ENCODE data around the gene SYT4. TPM values are rescaled to one million over a fixed set of nuclear protein-coding genes. Genes with fewer than 3 reads are reported as not detected.
"Not testable (repeated sequence)": the region's sequence is repeated elsewhere in the genome, so short reads cannot be mapped to it uniquely, and the experiment has no call there.

The SYT4 gene
- polyA plus RNA-seq (2013, experiment 1 of 2): 2.0 TPM
- polyA plus RNA-seq (2013, experiment 2 of 2): 2.5 TPM

GRCh38 chr18:43277164-43277600, at the start of gene SYT4:
Gene SYT4 (minus strand): TSS chr18:43277490. CDS start chr18:43277281, 209 bp downstream.
- no peaks in the 10 kb centered on the region for H3K36me3 ChIP-seq (ENCODE audit: control insufficient read depth, insufficient read depth, low read length)
- H3K27ac ChIP-seq (ENCODE audit: low read depth, low read length, severe bottlenecking): no peak within 1 kb of the TSS
- no peak within 1 kb of the TSS for H3K4me3 ChIP-seq (ENCODE audit: extremely low read depth, insufficient read depth, low read length, poor library complexity, severe bottlenecking)
- no peaks in the 10 kb centered on the region for H3K9me3 ChIP-seq (ENCODE audit: control insufficient read depth, low read length)
- WGBS, 2 experiments (ENCODE audit: insufficient coverage in 2 of 2): 0 to 6% methylated on average over 14 to 20 of the region's 20 CpGs
- no peaks in the 10 kb centered on the region for H3K4me1 ChIP-seq (ENCODE audit: control insufficient read depth, insufficient read depth, low read length, poor library complexity, severe bottlenecking)

- no peak overlapping the region for H3K27ac ChIP-seq (ENCODE audit: low read depth, low read length, severe bottlenecking)
- no peaks in the 10 kb centered on the region for H3K36me3 ChIP-seq (ENCODE audit: control insufficient read depth, insufficient read depth, low read length)
- H3K4me1 ChIP-seq (ENCODE audit: control insufficient read depth, insufficient read depth, low read length, poor library complexity, severe bottlenecking): no peaks in the 10 kb centered on the region
- no peaks in the 10 kb centered on the region for H3K9me3 ChIP-seq (ENCODE audit: control insufficient read depth, low read length)
- 90 to 100% methylated on average over 1 of the region's 1 CpG for WGBS, 2 experiments (ENCODE audit: insufficient coverage in 2 of 2)
- no peak overlapping the region for H3K4me3 ChIP-seq (ENCODE audit: extremely low read depth, insufficient read depth, low read length, poor library complexity, severe bottlenecking)
These were observed 44.8 kb upstream of the SYT4 start for GRCh38 chr18:43322132-43322531.

- H3K4me1 ChIP-seq (ENCODE audit: control insufficient read depth, insufficient read depth, low read length, poor library complexity, severe bottlenecking): no peaks in the 10 kb centered on the region
- no peak overlapping the region for H3K27ac ChIP-seq (ENCODE audit: low read depth, low read length, severe bottlenecking)
- H3K36me3 ChIP-seq (ENCODE audit: control insufficient read depth, insufficient read depth, low read length): no peaks in the 10 kb centered on the region
- no CpG with 5 or more reads among the region's 3 CpGs for WGBS, 2 experiments (ENCODE audit: insufficient coverage in 2 of 2)
- H3K9me3 ChIP-seq (ENCODE audit: control insufficient read depth, low read length): no peaks in the 10 kb centered on the region
- no peak overlapping the region for H3K4me3 ChIP-seq (ENCODE audit: extremely low read depth, insufficient read depth, low read length, poor library complexity, severe bottlenecking)
These were observed 37.7 kb upstream of the SYT4 start for GRCh38 chr18:43314941-43315340.

- Histone ChIP-seq H3K27ac (ENCODE audit: low read depth, low read length, severe bottlenecking) (no peak overlapping the region), H3K9me3 (ENCODE audit: control insufficient read depth, low read length) (no peaks in the 10 kb centered on the region)
- WGBS, 2 experiments (ENCODE audit: insufficient coverage in 2 of 2): no CpG with 5 or more reads among the region's 1 CpG
These were observed 35.6 kb upstream of the SYT4 start for GRCh38 chr18:43312891-43313290.

GRCh38 chr18:43310239-43310638, 32.9 kb upstream of the SYT4 start:
- WGBS, 2 experiments (ENCODE audit: insufficient coverage in 2 of 2): 80% methylated on average over 1 of the region's 1 CpG; no CpG with 5 or more reads in 1 of the 2 experiments
- Histone ChIP-seq H3K4me3 (ENCODE audit: extremely low read depth, insufficient read depth, low read length, poor library complexity, severe bottlenecking) (no peak overlapping the region), H3K9me3 (ENCODE audit: control insufficient read depth, low read length) (no peaks in the 10 kb centered on the region), H3K4me1 (ENCODE audit: control insufficient read depth, insufficient read depth, low read length, poor library complexity, severe bottlenecking) (no peaks in the 10 kb centered on the region), H3K27ac (ENCODE audit: low read depth, low read length, severe bottlenecking) (no peak overlapping the region), H3K36me3 (ENCODE audit: control insufficient read depth, insufficient read depth, low read length) (no peaks in the 10 kb centered on the region)

More at GRCh38 chr18:43312891-43313290, 35.6 kb upstream of the SYT4 start:
- Histone ChIP-seq H3K4me1 (ENCODE audit: control insufficient read depth, insufficient read depth, low read length, poor library complexity, severe bottlenecking) (no peaks in the 10 kb centered on the region), H3K4me3 (ENCODE audit: extremely low read depth, insufficient read depth, low read length, poor library complexity, severe bottlenecking) (no peak overlapping the region), H3K36me3 (ENCODE audit: control insufficient read depth, insufficient read depth, low read length) (no peaks in the 10 kb centered on the region)

GRCh38 chr18:43303376-43303775, 26.1 kb upstream of the SYT4 start:
- H3K9me3 ChIP-seq (ENCODE audit: control insufficient read depth, low read length): no peaks in the 10 kb centered on the region
- no peaks in the 10 kb centered on the region for H3K4me1 ChIP-seq (ENCODE audit: control insufficient read depth, insufficient read depth, low read length, poor library complexity, severe bottlenecking)
- no peaks in the 10 kb centered on the region for H3K36me3 ChIP-seq (ENCODE audit: control insufficient read depth, insufficient read depth, low read length)
- H3K4me3 ChIP-seq (ENCODE audit: extremely low read depth, insufficient read depth, low read length, poor library complexity, severe bottlenecking): no peak overlapping the region
- no peak overlapping the region for H3K27ac ChIP-seq (ENCODE audit: low read depth, low read length, severe bottlenecking)
- WGBS, 2 experiments (ENCODE audit: insufficient coverage in 2 of 2): no CpG with 5 or more reads among the region's 2 CpGs

- not testable (repeated sequence) for H3K4me1 ChIP-seq (ENCODE audit: control insufficient read depth, insufficient read depth, low read length, poor library complexity, severe bottlenecking); H3K36me3 ChIP-seq (ENCODE audit: control insufficient read depth, insufficient read depth, low read length); H3K9me3 ChIP-seq (ENCODE audit: control insufficient read depth, low read length); H3K27ac ChIP-seq (ENCODE audit: low read depth, low read length, severe bottlenecking); H3K4me3 ChIP-seq (ENCODE audit: extremely low read depth, insufficient read depth, low read length, poor library complexity, severe bottlenecking)
- 87 to 98% methylated on average over 4 to 8 of the region's 11 CpGs for WGBS, 2 experiments (ENCODE audit: insufficient coverage in 2 of 2)
These were observed 8.9 kb upstream of the SYT4 start for GRCh38 chr18:43286187-43286586.

- 94 to 96% methylated on average over 14 of the region's 16 CpGs for WGBS, 2 experiments (ENCODE audit: insufficient coverage in 2 of 2)
- no peak overlapping the region for H3K4me3 ChIP-seq (ENCODE audit: extremely low read depth, insufficient read depth, low read length, poor library complexity, severe bottlenecking)
- no peak overlapping the region for H3K27ac ChIP-seq (ENCODE audit: low read depth, low read length, severe bottlenecking)
- no peaks in the 10 kb centered on the region for H3K4me1 ChIP-seq (ENCODE audit: control insufficient read depth, insufficient read depth, low read length, poor library complexity, severe bottlenecking)
- H3K9me3 ChIP-seq (ENCODE audit: control insufficient read depth, low read length): no peaks in the 10 kb centered on the region
- H3K36me3 ChIP-seq (ENCODE audit: control insufficient read depth, insufficient read depth, low read length): no peaks in the 10 kb centered on the region
These were observed 6.0 kb upstream of the SYT4 start for GRCh38 chr18:43283299-43283698.

- no peaks in the 10 kb centered on the region for H3K36me3 ChIP-seq (ENCODE audit: control insufficient read depth, insufficient read depth, low read length)
- no peak overlapping the region for H3K4me3 ChIP-seq (ENCODE audit: extremely low read depth, insufficient read depth, low read length, poor library complexity, severe bottlenecking)
- H3K27ac ChIP-seq (ENCODE audit: low read depth, low read length, severe bottlenecking): no peak overlapping the region
- WGBS, 2 experiments (ENCODE audit: insufficient coverage in 2 of 2): 40% methylated on average over 2 of the region's 6 CpGs; no CpG with 5 or more reads in 1 of the 2 experiments
- no peaks in the 10 kb centered on the region for H3K4me1 ChIP-seq (ENCODE audit: control insufficient read depth, insufficient read depth, low read length, poor library complexity, severe bottlenecking)
- no peaks in the 10 kb centered on the region for H3K9me3 ChIP-seq (ENCODE audit: control insufficient read depth, low read length)
These were observed 1.9 kb upstream of the SYT4 start for GRCh38 chr18:43279015-43279744.

- Histone ChIP-seq H3K4me1 (ENCODE audit: control insufficient read depth, insufficient read depth, low read length, poor library complexity, severe bottlenecking) (no peaks in the 10 kb centered on the region), H3K36me3 (ENCODE audit: control insufficient read depth, insufficient read depth, low read length) (no peaks in the 10 kb centered on the region), H3K9me3 (ENCODE audit: control insufficient read depth, low read length) (no peaks in the 10 kb centered on the region), H3K27ac (ENCODE audit: low read depth, low read length, severe bottlenecking) (no peak overlapping the region), H3K4me3 (ENCODE audit: extremely low read depth, insufficient read depth, low read length, poor library complexity, severe bottlenecking) (no peak overlapping the region)
These were observed 1.1 kb upstream of the SYT4 start for GRCh38 chr18:43278355-43278754.

GRCh38 chr18:43276491-43276890, 799 bp downstream of the SYT4 start:
- no peaks in the 10 kb centered on the region for H3K9me3 ChIP-seq (ENCODE audit: control insufficient read depth, low read length)
- H3K36me3 ChIP-seq (ENCODE audit: control insufficient read depth, insufficient read depth, low read length): no peaks in the 10 kb centered on the region
- H3K4me1 ChIP-seq (ENCODE audit: control insufficient read depth, insufficient read depth, low read length, poor library complexity, severe bottlenecking): no peaks in the 10 kb centered on the region
- WGBS, 2 experiments (ENCODE audit: insufficient coverage in 2 of 2): 67% methylated on average over 1 of the region's 3 CpGs; no CpG with 5 or more reads in 1 of the 2 experiments
- H3K4me3 ChIP-seq (ENCODE audit: extremely low read depth, insufficient read depth, low read length, poor library complexity, severe bottlenecking): no peak overlapping the region
- no peak overlapping the region for H3K27ac ChIP-seq (ENCODE audit: low read depth, low read length, severe bottlenecking)

Measured in mesodermal cell (in vitro differentiated cells).